Muscle layer of duodenum (tissue), 2 donors: ENCODE measurements around the gene S100A11.
A peak's percentile ranks its signal among the peaks of the same experiment; 100 is the strongest.
"Not testable (repeated sequence)": the region's sequence is repeated elsewhere in the genome, so short reads cannot be mapped to it uniquely, and the experiment has no call there.

Source experiments
- H3K27ac ChIP-seq: one replicate; pipeline ENCODE4 v1.7.0; 2013; ENCODE audit warnings: mild to moderate bottlenecking, low read length
- H3K27me3 ChIP-seq: one replicate; pipeline ENCODE4 v1.7.0; 2013; ENCODE audit warnings: low read depth, mild to moderate bottlenecking, control low read depth, low read length
- H3K36me3 ChIP-seq, 2 donors: one replicate each; pipeline ENCODE4 v1.7.0; 2013; ENCODE audit warnings: low read length in 2 of 2, control low read depth in 1 of 2, mild to moderate bottlenecking in 1 of 2; ENCODE audit not compliant: insufficient read depth in 2 of 2, control insufficient read depth in 1 of 2
- H3K4me1 ChIP-seq, 2 donors: one replicate each; pipeline ENCODE4 v1.7.0; 2013; ENCODE audit warnings: low read length in 2 of 2, mild to moderate bottlenecking in 2 of 2, control low read depth in 1 of 2, moderate library complexity in 1 of 2; ENCODE audit not compliant: insufficient read depth in 2 of 2, control insufficient read depth in 1 of 2
- H3K4me3 ChIP-seq, 2 donors: one replicate each; pipeline ENCODE4 v1.7.0; 2013; ENCODE audit warnings: low read length in 2 of 2, low read depth in 1 of 2, mild to moderate bottlenecking in 1 of 2
- H3K9me3 ChIP-seq, 2 donors: one replicate each; pipeline ENCODE4 v1.7.0; 2013; ENCODE audit warnings: low read length in 2 of 2, control low read depth in 1 of 2, mild to moderate bottlenecking in 1 of 2; ENCODE audit not compliant: control insufficient read depth in 1 of 2
- donor health status: healthy.

Gene S100A11

GRCh38 chr1:152036267-152037216, at the start of gene S100A11:
S100A11 (minus strand) TSS chr1:152037004; CDS start chr1:152036915, 89 bp downstream.
- Histone ChIP-seq H3K36me3 (peaks cover 24 to 26% of the 10 kb centered on the region in 2 donors), H3K4me1 (peaks cover 16 to 23% of the 10 kb centered on the region in 2 donors), H3K4me3 (peak within 1 kb of the TSS; percentile 80 to 94), H3K9me3 (no peaks in the 10 kb centered on the region), H3K27ac (peak within 1 kb of the TSS; percentile 98), H3K27me3 (no peaks in the 10 kb centered on the region)

GRCh38 chr1:152084853-152085252, 48.0 kb upstream of the S100A11 start:
- Histone ChIP-seq H3K9me3 (no peaks in the 10 kb centered on the region), H3K27me3 (no peaks in the 10 kb centered on the region), H3K36me3 (no peaks in the 10 kb centered on the region), H3K27ac (no peak overlapping the region), H3K4me1 (no peaks in the 10 kb centered on the region), H3K4me3 (no peak overlapping the region)

DNA sequence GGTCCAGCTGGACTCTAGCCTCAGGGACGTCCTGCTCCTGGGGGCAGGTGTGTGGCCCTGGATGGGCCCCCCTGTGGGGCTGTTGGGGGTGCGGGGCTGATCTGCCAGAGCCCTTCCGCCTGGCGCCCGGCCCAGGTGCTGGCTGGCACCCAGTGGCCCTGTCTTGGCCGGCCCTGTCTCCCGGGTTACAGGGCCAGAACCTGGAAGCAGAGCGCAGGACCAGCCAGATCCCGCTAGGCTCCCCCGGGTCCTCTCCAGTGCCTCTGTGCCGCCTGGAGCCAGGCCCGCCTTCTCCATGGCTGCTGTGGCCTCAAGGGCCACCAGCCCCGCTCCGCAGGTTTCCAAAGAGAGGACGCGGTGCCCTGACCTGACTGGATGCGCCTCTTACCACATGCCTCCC, 44.2 kb upstream of the S100A11 start:
- H3K4me1 ChIP-seq, H3K4me3 ChIP-seq, H3K27me3 ChIP-seq, H3K9me3 ChIP-seq, H3K36me3 ChIP-seq, H3K27ac ChIP-seq: not testable (repeated sequence)

- not testable (repeated sequence) for H3K27ac ChIP-seq, H3K36me3 ChIP-seq, H3K27me3 ChIP-seq, H3K9me3 ChIP-seq, H3K4me3 ChIP-seq, H3K4me1 ChIP-seq
These were observed 43.7 kb upstream of the S100A11 start for GRCh38 chr1:152080494-152080893.

DNA sequence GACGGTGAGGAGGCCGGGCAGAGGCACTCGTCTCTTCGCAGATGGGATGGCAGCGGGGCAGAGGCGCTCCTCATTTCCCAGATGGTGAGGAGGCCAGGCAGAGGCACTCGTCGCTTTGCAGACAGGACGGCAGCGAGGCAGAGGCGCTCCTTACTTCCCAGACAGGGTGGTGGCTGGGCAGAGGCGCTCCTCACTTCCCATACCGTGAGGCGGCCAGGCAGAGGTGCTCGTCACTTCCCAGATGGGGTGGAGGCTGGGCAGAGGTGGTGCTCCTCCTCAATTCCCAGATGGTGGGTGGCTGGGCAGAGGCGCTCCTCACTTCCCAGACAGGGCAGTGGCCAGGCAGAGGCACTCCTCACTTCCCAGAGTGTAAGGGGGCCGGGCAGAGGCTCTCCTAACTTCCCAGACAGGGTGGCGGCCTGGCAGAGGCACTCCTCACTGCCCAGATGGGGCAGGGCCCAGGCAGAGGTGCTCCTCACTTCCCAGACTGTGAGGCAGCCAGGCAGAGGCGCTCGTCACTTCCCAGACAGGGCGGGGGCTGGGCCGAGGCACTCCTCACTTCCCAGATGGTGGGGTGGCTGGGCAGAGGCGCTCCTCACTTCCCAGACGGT, 42.1 kb upstream of the S100A11 start:
- Histone ChIP-seq H3K4me1 (no peaks in the 10 kb centered on the region), H3K27me3 (no peaks in the 10 kb centered on the region), H3K36me3 (no peaks in the 10 kb centered on the region), H3K27ac (no peak overlapping the region), H3K4me3 (no peak overlapping the region), H3K9me3 (no peaks in the 10 kb centered on the region)

DNA sequence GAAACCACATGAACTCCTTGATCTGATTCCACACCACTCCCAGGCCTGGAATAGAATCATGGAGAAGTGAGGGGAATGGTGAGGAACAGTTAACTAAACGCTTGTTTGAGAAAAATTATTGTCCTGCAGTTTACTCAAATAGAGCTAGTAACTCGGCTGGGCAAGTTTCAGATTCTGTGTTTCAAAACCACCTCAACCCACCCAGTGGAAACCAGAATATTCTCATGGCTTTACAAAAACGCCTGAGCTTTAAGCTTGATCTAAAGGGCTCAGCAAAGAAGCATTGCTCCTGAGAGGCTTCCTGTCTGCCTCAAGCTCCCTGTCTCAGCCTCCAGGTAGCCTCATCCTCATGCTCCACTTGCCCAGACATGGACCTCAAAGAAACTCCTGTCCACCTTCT, 35.5 kb upstream of the S100A11 start:
- Histone ChIP-seq H3K4me1 (no peaks in the 10 kb centered on the region), H3K9me3 (no peaks in the 10 kb centered on the region), H3K27ac (no peak overlapping the region), H3K27me3 (no peaks in the 10 kb centered on the region), H3K4me3 (no peak overlapping the region), H3K36me3 (no peaks in the 10 kb centered on the region)

- H3K27ac ChIP-seq: no peak overlapping the region
- H3K36me3 ChIP-seq: no peaks in the 10 kb centered on the region
- H3K4me1 ChIP-seq: no peaks in the 10 kb centered on the region
- no peaks in the 10 kb centered on the region for H3K9me3 ChIP-seq
- no peak overlapping the region for H3K4me3 ChIP-seq
- H3K27me3 ChIP-seq: no peaks in the 10 kb centered on the region
These were observed 34.3 kb upstream of the S100A11 start for GRCh38 chr1:152071123-152071522.

GRCh38 chr1:152067929-152068328, 31.1 kb upstream of the S100A11 start:
- H3K4me1 ChIP-seq: no peaks in the 10 kb centered on the region
- no peaks in the 10 kb centered on the region for H3K27me3 ChIP-seq
- H3K36me3 ChIP-seq: no peaks in the 10 kb centered on the region
- H3K9me3 ChIP-seq: no peaks in the 10 kb centered on the region
- no peak overlapping the region for H3K27ac ChIP-seq
- H3K4me3 ChIP-seq: no peak overlapping the region

DNA sequence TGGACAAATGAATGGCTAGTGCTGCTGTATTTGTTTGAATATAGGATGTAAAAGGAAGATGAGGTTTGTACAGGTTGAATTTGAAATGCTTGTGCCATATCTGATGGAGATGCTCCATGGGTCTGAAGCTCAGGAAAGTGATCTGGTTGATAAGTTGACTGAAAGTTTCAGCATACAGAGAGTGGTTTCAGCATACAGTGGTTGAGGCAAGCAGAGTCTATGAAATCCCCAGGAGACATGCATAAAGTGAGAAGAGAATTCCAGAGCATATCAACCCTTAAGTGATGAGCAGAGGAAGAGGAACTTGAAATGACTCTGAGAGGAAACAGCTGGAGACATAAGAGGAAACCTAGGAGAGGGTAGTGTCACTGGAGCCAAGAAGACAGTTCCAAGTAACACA, 30.3 kb upstream of the S100A11 start:
- no peak overlapping the region for H3K27ac ChIP-seq
- no peaks in the 10 kb centered on the region for H3K4me1 ChIP-seq
- no peaks in the 10 kb centered on the region for H3K27me3 ChIP-seq
- no peaks in the 10 kb centered on the region for H3K9me3 ChIP-seq
- no peak overlapping the region for H3K4me3 ChIP-seq
- H3K36me3 ChIP-seq: no peaks in the 10 kb centered on the region

DNA sequence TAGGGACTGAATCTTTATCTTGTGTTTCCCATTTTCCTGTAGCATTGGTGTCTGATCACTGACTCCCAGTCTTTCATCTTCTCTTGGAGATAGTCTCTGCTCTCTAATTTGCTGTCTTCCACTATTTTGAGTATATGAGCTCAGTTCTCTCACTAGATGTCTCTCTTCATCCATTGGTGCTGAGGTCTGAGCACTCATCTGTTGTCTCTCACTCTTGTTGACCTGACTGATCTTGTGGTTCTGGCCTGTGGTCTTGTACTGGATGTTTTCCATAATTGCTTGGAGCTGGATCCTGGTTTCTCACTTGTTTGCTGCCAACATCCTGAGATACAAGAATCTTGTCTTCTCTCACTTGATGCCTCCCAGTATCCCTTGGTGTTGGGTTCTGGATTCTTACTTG, 25.1 kb upstream of the S100A11 start:
- Histone ChIP-seq H3K27me3 (no peaks in the 10 kb centered on the region), H3K36me3 (no peaks in the 10 kb centered on the region), H3K27ac (no peak overlapping the region), H3K9me3 (no peaks in the 10 kb centered on the region), H3K4me3 (no peak overlapping the region), H3K4me1 (no peaks in the 10 kb centered on the region)

- peaks cover 6% of the 10 kb centered on the region for H3K27me3 ChIP-seq
These were observed 16.6 kb upstream of the S100A11 start for GRCh38 chr1:152053375-152053774.

More at GRCh38 chr1:152053375-152053774, 16.6 kb upstream of the S100A11 start:
- no peaks in the 10 kb centered on the region for H3K36me3 ChIP-seq
- no peaks in the 10 kb centered on the region for H3K4me1 ChIP-seq
- no peaks in the 10 kb centered on the region for H3K9me3 ChIP-seq
- no peak overlapping the region for H3K4me3 ChIP-seq
- no peak overlapping the region for H3K27ac ChIP-seq
